ENCODE measurements around the gene RRP15.

GRCh38 chr1:218365226-218365999, 80.3 kb downstream of the RRP15 start:
- no peak for TF ChIP-seq CTCF (IDR thresholded peaks at IDR 0.05; ENCODE audit: insufficient read depth, low read depth, low read length)
- TF ChIP-seq EZH2 (IDR thresholded peaks at IDR 0.05; ENCODE audit: insufficient read depth, low read length), result no peak
